ENCODE data around the gene MOGAT2.
"Not testable (repeated sequence)": the region's sequence is repeated elsewhere in the genome, so short reads cannot be mapped to it uniquely, and the experiment has no call there.

Gene MOGAT2

DNA sequence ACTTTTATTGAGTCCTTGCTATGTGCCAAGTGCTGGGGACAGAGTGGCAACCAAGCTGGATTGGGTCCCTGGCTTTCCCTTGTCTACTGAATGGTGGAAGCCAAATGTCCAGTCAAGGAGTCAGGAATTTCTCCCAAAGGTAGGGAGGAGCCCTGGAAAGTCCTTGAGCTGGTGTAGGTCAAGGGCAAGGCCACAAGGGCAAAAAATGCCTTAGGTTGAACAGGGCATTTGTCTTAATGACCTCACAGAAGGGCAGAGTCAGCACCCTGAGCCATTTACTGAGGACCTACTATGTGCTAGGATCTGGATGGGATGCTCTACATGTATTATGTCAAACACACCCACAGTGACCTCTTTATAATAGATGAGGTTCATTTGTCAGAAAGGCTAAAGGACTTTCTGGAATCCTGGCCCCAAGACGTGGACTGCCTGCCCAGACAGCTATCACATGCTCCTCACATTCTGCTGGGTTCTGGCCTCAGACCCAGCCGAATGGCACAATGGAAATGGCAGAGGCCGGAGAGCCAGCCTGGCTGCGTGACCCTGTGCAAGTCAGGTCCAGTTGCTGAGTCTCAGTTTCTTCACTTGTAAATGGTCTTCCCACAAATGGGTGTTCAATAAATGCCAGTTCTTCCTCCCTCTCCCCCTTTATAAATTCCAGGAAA, 17.7 kb downstream of the MOGAT2 start:
- TF ChIP-seq, protein P1, sequence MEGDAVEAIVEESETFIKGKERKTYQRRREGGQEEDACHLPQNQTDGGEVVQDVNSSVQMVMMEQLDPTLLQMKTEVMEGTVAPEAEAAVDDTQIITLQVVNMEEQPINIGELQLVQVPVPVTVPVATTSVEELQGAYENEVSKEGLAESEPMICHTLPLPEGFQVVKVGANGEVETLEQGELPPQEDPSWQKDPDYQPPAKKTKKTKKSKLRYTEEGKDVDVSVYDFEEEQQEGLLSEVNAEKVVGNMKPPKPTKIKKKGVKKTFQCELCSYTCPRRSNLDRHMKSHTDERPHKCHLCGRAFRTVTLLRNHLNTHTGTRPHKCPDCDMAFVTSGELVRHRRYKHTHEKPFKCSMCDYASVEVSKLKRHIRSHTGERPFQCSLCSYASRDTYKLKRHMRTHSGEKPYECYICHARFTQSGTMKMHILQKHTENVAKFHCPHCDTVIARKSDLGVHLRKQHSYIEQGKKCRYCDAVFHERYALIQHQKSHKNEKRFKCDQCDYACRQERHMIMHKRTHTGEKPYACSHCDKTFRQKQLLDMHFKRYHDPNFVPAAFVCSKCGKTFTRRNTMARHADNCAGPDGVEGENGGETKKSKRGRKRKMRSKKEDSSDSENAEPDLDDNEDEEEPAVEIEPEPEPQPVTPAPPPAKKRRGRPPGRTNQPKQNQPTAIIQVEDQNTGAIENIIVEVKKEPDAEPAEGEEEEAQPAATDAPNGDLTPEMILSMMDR (IDR thresholded peaks at IDR 0.05; ENCODE audit: low read depth, low read length): no peak
- in situ Hi-C loops (cut with HindIII; ENCODE audit: low sequenced_read_pairs): no loop called here
- no peak overlapping the region for H3K4me3 ChIP-seq (ENCODE audit: low read depth, low read length)
- no peak for DNase-seq (ENCODE audit: low read depth, low spot score)

DNA sequence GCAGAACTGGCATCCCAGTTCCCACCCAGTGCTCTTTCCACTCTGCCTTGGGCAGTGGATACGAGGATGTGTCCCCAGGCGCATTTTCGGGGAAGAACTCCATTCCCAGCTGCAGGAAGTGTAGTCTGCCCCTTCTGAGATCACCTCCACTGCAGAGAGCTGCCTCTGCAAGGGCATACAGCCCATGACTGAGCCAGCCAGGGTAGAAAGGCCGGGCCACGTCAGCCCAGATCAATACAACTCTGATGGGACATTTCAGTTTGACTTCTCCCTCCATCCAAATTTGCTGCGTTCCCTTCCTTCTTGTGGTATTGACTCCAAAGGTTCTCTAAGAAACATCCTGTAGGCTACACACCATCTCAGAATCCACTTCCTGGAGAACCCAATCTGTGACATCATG, 19.7 kb downstream of the MOGAT2 start:
- H3K4me3 ChIP-seq (ENCODE audit: low read depth, low read length): no peak overlapping the region
- DNase-seq (ENCODE audit: low read depth, low spot score): no peak
- in situ Hi-C loops (cut with HindIII; ENCODE audit: low sequenced_read_pairs): no loop called here
- TF ChIP-seq, protein P1 (IDR thresholded peaks at IDR 0.05; ENCODE audit: low read depth, low read length): no peak

DNA sequence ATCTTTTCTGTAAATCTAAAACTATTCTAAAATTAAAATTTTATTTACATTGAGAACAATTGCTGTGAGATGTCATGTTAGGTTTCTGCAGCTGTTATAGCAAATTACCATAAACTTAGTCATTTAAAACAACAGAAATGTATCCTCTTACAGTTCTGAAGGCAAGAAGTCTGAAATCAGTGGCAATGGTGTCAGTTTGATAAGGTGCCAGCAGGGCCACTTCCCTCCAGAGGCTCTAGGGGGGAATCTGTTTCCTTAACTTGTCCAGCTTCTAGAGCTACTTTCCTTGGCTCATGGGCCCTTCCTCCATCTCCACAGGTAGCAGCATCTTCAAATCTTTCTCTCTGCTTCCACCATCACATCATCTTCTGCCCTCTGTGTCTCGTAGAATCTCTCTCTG, 23.0 kb downstream of the MOGAT2 start:
- H3K4me3 ChIP-seq (ENCODE audit: low read depth, low read length): no peak overlapping the region
- in situ Hi-C loops (cut with HindIII; ENCODE audit: low sequenced_read_pairs): no loop called here
- TF ChIP-seq, protein P1 (IDR thresholded peaks at IDR 0.05; ENCODE audit: low read depth, low read length): no peak
- DNase-seq (ENCODE audit: low read depth, low spot score): no peak

DNA sequence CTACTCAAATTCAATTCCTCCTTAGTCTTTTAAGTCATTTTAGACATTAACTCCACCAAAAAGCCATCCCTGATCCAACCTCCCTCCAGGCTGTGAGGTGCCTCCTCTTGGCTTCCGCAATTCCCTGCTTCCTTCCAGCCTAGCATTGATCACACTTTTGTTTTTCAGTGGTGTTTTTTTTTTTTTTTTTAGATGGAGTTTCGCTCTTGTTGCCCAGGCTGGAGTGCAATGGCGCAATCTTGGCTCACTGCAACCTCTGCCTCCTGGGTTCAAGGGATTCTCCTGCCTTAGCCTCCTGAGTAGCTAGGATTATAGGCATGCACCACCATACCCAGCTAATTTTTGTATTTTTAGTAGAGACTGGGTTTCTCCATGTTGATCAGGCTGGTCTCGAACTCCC, 25.5 kb downstream of the MOGAT2 start:
- in situ Hi-C loops (cut with HindIII; ENCODE audit: low sequenced_read_pairs); H3K4me3 ChIP-seq (ENCODE audit: low read depth, low read length); DNase-seq (ENCODE audit: low read depth, low spot score): not testable (repeated sequence)

DNA sequence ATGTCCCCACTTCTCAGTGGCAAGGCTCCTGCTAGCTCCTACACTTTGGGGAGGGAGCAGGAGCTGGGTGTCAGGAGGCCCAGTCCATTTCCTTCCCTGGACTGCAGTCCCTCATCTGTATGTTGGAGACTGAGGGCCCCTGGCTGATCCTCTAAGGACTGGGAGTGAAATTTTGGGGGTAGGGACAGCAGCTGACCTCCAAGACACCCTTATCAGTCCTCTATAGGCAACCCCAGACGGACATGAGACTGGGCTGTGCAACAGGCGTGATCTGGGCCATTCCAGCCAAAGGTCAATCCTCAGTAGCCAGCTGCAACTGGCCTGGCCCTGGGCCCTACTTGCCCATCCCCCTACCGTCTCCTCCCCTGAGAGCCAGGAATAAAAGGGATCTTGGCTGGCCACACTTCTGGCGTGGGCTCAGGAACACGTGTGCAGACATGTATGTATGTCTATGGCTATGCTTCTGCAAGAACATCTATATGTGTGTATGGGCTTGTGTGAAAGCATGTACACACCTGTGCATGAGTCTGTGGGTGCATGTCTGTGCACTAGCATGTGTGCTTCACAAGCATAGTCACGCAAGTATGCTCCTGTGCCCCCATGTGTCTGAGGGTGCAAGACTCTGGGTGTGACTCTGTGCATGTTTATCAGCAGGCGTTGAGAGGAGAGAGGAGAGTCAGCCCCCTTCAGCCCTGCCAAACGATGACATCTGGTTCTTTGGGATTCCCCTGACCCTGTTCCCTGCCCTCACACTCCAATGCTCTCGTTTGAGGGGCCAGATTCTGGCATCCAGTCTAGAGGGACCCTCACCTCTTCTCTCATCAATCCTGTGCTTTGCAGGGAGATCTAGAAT, 26.3 kb downstream of the MOGAT2 start:
- TF ChIP-seq, protein P1 (IDR thresholded peaks at IDR 0.05; ENCODE audit: low read depth, low read length): no peak
- no peak for DNase-seq (ENCODE audit: low read depth, low spot score)
- H3K4me3 ChIP-seq (ENCODE audit: low read depth, low read length): no peak overlapping the region
- in situ Hi-C loops (cut with HindIII; ENCODE audit: low sequenced_read_pairs): no loop called here

DNA sequence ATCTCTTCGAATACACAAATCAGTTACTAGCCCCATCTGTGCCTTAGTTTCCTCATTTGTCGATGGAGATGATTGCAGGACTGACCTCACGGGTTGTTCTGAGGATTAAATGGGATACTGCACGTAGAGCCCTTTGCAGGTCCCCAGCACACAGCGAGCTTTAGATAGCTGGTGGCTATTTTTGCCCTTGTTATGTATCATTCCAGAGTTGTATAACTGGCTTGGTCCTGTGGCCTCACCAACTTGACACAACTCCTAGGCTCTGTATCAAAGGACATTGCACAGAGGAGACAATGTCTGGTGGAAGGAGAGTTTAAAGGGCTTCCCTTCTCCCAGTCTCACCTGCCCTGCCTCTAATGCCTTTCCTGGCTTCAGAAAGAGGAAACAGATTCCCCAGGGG, 28.2 kb downstream of the MOGAT2 start:
- no peak for DNase-seq (ENCODE audit: low read depth, low spot score)
- no peak overlapping the region for H3K4me3 ChIP-seq (ENCODE audit: low read depth, low read length)
- TF ChIP-seq, protein P1 (IDR thresholded peaks at IDR 0.05; ENCODE audit: low read depth, low read length): no peak
- in situ Hi-C loops (cut with HindIII; ENCODE audit: low sequenced_read_pairs): no loop called here

DNA sequence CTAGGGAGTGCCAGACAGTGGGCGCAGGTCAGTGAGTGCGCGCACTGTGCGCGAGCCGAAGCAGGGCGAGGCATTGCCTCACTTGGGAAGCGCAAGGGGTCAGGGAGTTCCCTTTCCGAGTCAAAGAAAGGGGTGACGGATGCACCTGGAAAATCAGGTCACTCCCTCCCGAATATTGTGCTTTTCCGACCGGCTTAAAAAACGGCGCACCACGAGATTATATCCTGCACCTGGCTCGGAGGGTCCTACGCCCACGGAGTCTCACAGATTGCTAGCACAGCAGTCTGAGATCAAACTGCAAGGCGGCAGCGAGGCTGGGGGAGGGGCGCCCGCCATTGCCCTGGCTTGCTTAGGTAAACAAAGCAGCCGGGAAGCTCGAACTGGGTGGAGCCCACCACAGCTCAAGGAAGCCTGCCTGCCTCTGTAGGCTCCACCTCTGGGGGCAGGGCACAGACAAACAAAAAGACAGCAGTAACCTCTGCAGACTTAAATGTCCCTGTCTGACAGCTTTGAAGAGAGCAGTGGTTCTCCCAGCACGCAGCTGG, 31.2 kb downstream of the MOGAT2 start:
- in situ Hi-C loops (cut with HindIII; ENCODE audit: low sequenced_read_pairs); DNase-seq (ENCODE audit: low read depth, low spot score); H3K4me3 ChIP-seq (ENCODE audit: low read depth, low read length): not testable (repeated sequence)

DNA sequence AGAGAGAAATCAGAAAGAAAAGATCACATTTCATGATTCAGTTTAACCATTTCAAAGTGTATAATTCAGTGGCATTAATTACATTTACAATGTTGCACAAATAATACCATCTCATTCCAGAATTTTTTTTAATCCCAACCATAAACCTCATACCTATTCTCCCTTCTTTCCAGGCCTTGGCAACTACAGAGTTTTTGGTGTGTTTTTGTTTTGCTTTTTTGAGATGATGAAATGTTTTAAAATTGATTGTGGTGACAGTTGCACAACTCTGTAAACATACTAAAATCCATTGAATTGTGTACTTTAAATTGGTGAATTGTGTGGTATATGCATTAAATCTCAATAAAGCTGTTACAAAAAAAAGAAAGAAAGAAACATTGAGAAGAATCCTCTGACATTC, 37.3 kb downstream of the MOGAT2 start:
- in situ Hi-C loops (cut with HindIII; ENCODE audit: low sequenced_read_pairs); H3K4me3 ChIP-seq (ENCODE audit: low read depth, low read length); DNase-seq (ENCODE audit: low read depth, low spot score): not testable (repeated sequence)

Data from astrocyte of the spinal cord (primary cell).